SK-N-MC (cell line): ENCODE results near the gene IPO11.
"Not testable (repeated sequence)": the region's sequence is repeated elsewhere in the genome, so short reads cannot be mapped to it uniquely, and the experiment has no call there.

ENCODE experiments used
- DNase-seq: peaks from one replicate; pipeline ENCODE4 v3.0.0-alpha.2; 2011; ENCODE audit warnings: low read depth, low spot score
- H3K27ac ChIP-seq: fragments of 200-600 bp; sonication (generic); 2 replicates; pipeline ENCODE4 v1.5.1; 2016; ENCODE audit warnings: mixed run types
- H3K36me3 ChIP-seq: fragments of 200-600 bp; sonication (generic); 2 replicates; pipeline ENCODE4 v1.6.1; 2017; ENCODE audit warnings: antibody characterized with exemption, low read length, mixed read lengths; ENCODE audit not compliant: insufficient read depth
- H3K4me3 ChIP-seq: fragments of 200-600 bp; sonication (generic); 2 replicates; pipeline ENCODE4 v1.5.1; 2016
- H3K9ac ChIP-seq: fragments of 200-600 bp; sonication (generic); 2 replicates; pipeline ENCODE4 v1.8.0; 2017; ENCODE audit warnings: mixed run types, mixed read lengths; ENCODE audit not compliant: insufficient read length
- H3K9me3 ChIP-seq: fragments of 200-600 bp; sonication (generic); 2 replicates; pipeline ENCODE4 v1.6.1; 2017; ENCODE audit warnings: low read depth, mild to moderate bottlenecking, antibody characterized with exemption, low read length, moderate library complexity, mixed read lengths
- EZH2 ChIP-seq: fragments of 200-600 bp; sonication (generic); IDR thresholded peaks from one replicate; pipeline ENCODE4 v1.6.1; 2017; ENCODE audit warnings: antibody characterized with exemption
- FOXP2 ChIP-seq: optimal IDR thresholded peaks from 2 replicates; pipeline ENCODE3; 2011; ENCODE audit warnings: mild to moderate bottlenecking, moderate library complexity; ENCODE audit not compliant: insufficient read depth; ENCODE audit errors: extremely low read length, control extremely low read depth
- POLR2AphosphoS5 ChIP-seq: IDR thresholded peaks from 2 replicates; pipeline ENCODE4 v1.6.1; 2012; ENCODE audit warnings: mild to moderate bottlenecking, low read depth, low read length, borderline replicate concordance

Gene IPO11

DNA sequence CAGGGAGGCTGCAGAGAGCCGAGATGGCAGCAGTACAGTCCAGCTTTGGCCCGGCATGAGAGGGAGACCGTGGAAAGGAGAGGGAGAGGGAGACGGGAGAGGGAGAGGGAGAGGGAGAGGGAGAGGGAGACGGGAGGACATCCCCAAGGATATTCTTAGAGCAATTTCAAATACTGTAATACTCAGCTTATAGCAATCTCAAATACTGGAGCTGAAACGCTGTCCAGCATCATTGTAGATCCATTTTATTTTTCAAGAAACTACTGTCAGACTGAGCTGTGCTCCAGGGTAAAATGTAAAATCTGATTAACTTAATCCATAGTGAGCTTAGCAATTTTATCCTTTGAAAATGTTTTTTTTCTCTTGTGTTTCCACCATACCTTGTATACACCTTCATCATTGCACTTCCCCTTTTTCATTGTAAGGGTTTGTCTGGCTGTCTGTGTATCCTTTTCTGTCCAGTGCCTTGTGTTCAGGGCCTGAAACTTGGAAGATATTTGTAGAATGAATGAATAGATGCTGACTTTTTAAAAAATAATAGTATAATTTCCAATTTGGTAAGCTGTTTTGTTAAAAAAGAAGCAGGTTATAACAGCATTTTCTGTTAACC, 102.1 kb downstream of the IPO11 start:
- Histone ChIP-seq H3K27ac (no peak overlapping the region; the same call in 1 of the 2 replicates), H3K4me3 (no peak overlapping the region), H3K9me3 (no peaks in the 10 kb centered on the region), H3K9ac (no peak overlapping the region), H3K36me3 (peaks cover 11% of the 10 kb centered on the region; the same call in 1 of the 2 replicates)
- TF ChIP-seq EZH2 (no peak), POLR2AphosphoS5 (no peak), FOXP2 (no peak)
- DNase-seq: no peak

DNA sequence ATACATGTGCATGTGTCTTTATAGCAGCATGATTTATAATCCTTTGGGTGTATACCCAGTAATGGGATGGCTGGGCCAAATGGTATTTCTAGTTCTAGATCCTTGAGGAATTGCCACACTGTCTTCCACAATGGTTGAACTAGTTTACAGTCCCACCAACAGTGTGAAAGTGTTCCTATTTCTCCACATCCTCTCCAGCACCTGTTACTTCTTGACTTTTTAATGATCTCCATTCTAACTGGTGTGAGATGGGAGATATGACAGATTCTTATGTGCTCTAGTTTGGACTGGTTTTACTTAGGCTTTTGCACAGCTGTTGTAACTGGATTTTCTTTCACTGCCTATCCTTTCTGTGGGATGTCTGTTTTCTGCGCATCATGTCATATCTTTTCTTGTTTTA, 108.2 kb downstream of the IPO11 start:
- not testable (repeated sequence) for H3K27ac ChIP-seq, DNase-seq, H3K9ac ChIP-seq, H3K9me3 ChIP-seq, H3K4me3 ChIP-seq
- H3K36me3 ChIP-seq: peaks cover 10% of the 10 kb centered on the region; the same call in 1 of the 2 replicates

DNA sequence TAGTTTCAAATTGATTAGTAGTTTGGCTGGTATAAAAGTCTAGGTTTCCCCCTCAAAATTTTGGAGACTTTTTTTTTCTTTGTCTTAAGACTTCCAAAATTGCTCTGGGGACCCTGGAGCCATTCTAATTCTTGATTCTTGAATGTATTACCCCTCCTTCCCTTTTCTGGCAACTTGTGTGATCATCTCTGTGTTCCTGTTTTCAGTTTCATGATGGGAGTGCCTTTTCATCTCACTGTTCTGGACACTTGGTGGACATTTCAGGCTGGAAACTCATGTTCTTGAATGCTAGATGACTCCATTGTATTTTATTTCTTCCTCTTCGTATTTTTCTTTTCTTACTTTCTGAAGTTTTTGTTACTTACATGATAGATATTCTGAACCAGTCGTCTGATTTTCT, 108.8 kb downstream of the IPO11 start:
- Histone ChIP-seq H3K4me3 (no peak overlapping the region), H3K36me3 (peaks cover 14% of the 10 kb centered on the region), H3K9me3 (no peaks in the 10 kb centered on the region), H3K27ac (no peak overlapping the region), H3K9ac (no peak overlapping the region)
- DNase-seq: no peak
- TF ChIP-seq FOXP2 (no peak), POLR2AphosphoS5 (no peak), EZH2 (no peak)

DNA sequence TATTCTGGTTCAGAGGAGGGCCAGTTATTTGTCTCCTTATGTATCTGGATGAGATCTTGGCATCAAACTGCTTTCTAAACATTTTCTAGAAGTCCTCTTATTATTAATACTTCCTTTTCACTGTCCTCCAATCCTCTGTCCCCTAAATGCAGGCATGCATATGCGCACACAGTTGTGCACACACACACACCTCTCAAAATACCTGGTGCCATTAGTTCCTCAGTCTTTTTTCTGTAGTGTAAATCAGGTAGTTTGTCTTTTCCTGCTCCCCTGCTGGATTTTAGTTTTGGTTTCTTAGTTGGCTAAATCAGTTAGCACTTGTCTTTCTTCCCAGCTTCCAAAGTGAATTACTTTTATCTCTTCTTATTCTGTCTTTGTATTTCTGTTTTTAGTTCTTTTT, 110.2 kb downstream of the IPO11 start:
- Histone ChIP-seq H3K27ac (no peak overlapping the region), H3K9me3 (no peaks in the 10 kb centered on the region), H3K4me3 (no peak overlapping the region), H3K9ac (no peak overlapping the region), H3K36me3 (peaks cover 14% of the 10 kb centered on the region)
- no peak for TF ChIP-seq POLR2AphosphoS5
- no peak for TF ChIP-seq EZH2
- no peak for TF ChIP-seq FOXP2
- DNase-seq: no peak

- Histone ChIP-seq H3K4me3 (no peak overlapping the region), H3K36me3 (peaks cover 9% of the 10 kb centered on the region), H3K27ac (no peak overlapping the region), H3K9ac (no peak overlapping the region), H3K9me3 (no peaks in the 10 kb centered on the region)
- TF ChIP-seq FOXP2: no peak
- no peak for TF ChIP-seq POLR2AphosphoS5
- no peak for TF ChIP-seq EZH2
- DNase-seq: no peak
Measured at GRCh38 chr5:62533597-62533996, 121.0 kb downstream of the IPO11 start.

DNA sequence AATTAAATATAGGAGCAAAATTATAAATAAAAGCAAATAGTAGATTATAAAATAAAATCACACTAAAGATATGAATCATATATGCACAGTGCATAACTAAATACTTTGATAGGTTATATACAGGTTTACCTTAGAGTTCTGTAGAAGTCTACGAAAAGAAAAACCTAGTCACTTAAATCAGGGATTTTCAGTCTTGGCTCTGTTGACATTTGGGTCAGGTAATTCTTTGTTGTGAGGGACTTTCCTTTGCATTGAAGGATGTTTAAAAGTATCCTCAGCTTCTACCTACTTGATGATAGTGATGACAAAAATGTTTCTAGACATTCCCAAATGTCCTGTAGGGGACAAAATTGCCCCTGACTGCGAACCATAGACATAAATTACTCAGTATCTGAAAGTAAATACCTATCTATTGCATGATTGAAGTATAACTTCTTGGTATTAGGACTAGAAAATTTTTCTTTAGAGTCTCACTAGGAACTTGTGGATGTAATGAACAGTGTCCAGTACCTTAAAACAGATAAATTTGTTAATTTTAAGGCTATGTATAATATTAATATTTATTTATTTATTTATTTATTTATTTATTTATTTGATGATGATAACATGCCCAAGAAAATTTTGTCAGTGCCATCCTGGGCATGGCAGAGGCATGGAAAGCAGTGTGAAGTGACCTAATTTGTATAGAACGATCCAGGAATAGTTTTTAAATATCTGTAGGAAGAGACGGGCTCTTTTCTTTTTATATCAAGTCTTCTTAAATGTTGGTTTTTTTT, 122.1 kb downstream of the IPO11 start:
- Histone ChIP-seq H3K27ac (no peak overlapping the region), H3K4me3 (no peak overlapping the region), H3K9ac (no peak overlapping the region), H3K36me3 (peaks cover 11% of the 10 kb centered on the region), H3K9me3 (no peaks in the 10 kb centered on the region)
- no peak for TF ChIP-seq EZH2
- no peak for DNase-seq

- Histone ChIP-seq H3K36me3 (peaks cover 5% of the 10 kb centered on the region), H3K9me3 (no peaks in the 10 kb centered on the region), H3K4me3 (no peak overlapping the region), H3K9ac (no peak overlapping the region), H3K27ac (no peak overlapping the region)
- no peak for TF ChIP-seq POLR2AphosphoS5
- TF ChIP-seq EZH2: no peak
- no peak for TF ChIP-seq FOXP2
- DNase-seq: no peak
Measured at GRCh38 chr5:62536232-62536631, 123.7 kb downstream of the IPO11 start.

- H3K27ac ChIP-seq: no peak overlapping the region
- DNase-seq: no peak
- H3K4me3 ChIP-seq: no peak overlapping the region
- H3K36me3 ChIP-seq: peaks cover 5% of the 10 kb centered on the region
- H3K9me3 ChIP-seq: no peaks in the 10 kb centered on the region
- TF ChIP-seq FOXP2: no peak
- TF ChIP-seq EZH2: no peak
- TF ChIP-seq POLR2AphosphoS5: no peak
- no peak overlapping the region for H3K9ac ChIP-seq
Measured at GRCh38 chr5:62536783-62537182, 124.2 kb downstream of the IPO11 start.

DNA sequence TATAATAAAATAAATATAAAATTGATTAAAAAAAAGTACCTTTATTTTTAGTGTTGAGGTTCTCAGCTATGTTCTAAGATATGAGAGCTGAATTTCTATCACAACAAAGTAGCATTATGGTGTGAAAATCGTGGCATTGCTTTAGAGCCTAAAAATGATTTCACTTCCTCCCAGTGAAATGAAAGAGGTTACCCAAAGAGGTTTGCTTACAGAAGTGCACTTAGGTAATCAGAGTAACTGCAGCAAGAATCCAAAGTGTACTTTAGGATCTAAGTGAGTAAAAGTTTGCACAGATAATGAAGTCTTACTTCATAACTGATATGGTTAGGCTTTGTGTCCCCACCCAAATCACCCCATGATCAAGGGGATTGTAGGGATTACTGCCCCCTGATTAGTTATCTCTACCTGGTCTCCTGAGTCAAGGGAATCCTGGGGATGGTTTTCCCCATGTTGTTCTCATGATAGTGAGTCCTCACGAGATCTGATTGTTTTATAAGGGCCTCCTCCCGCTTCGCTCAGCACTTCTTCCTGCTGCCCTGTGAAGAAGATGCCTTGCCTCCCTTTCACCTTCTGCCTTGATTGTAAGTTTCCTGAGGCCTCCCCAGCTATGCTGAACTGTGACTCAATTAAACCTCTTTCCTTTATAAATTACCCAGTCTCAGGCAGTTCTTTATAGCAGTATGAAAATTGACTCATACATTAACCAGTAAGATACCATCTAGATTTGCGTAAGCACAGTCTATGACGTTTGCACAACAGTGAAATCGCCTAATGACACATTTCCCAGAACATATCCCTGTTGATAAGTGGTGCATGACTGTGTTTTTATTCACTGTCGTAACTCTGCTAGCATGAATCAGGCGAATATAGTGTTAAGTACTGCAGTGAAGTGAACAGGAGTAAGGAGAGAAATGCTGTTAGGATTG, 125.7 kb downstream of the IPO11 start:
- Histone ChIP-seq H3K9ac (no peak overlapping the region), H3K9me3 (no peaks in the 10 kb centered on the region), H3K4me3 (no peak overlapping the region), H3K36me3 (peaks cover 5% of the 10 kb centered on the region), H3K27ac (no peak overlapping the region)
- no peak for DNase-seq
- no peak for TF ChIP-seq FOXP2
- no peak for TF ChIP-seq EZH2
- TF ChIP-seq POLR2AphosphoS5: no peak
